Endothelial cell of umbilical vein (primary cell): Measurements from ENCODE around the gene CD8A. TPM values are rescaled to one million over a fixed set of nuclear protein-coding genes. Genes with fewer than 3 reads are reported as not detected.

Source experiments
- BruUV-seq: library from RNA; stranded (reverse); fragments of 400-500 nt; replicated peaks from 2 replicates; lab custom pipeline; 2021; lab: Mats Ljungman, UMichigan
- CTCF ChIA-PET: fragments of 300-600, 350-600 bp; sonication (Branson Sonifier 250); formaldehyde crosslinking; loops from one replicate; lab custom pipeline; 2021; ENCODE audit warnings: antibody characterized with exemption, inconsistent platforms; lab: Charles Lee
- POLR2A ChIA-PET: fragments of 300-600, 350-600 bp; sonication (Branson Sonifier 250); formaldehyde crosslinking; loops from one replicate; lab custom pipeline; 2021; ENCODE audit warnings: antibody characterized with exemption, inconsistent platforms; lab: Charles Lee
- DNase-seq: peaks from one replicate; pipeline ENCODE4 v3.0.0-alpha.2; 2011; ENCODE audit warnings: low read depth, low spot score
- FAIRE-seq: peaks from 2 replicates; lab custom pipeline; 2011; peaks lifted over from hg19 to GRCh38; lab: Jason Lieb, UNC
- H2AFZ ChIP-seq: 2 replicates; pipeline ENCODE4 v1.6.0; 2012; ENCODE audit warnings: low read depth, low read length, control low read depth, inconsistent platforms
- H3K27ac ChIP-seq: 2 replicates; pipeline ENCODE4 v1.5.1; 2011; ENCODE audit warnings: low read depth, mild to moderate bottlenecking, control low read depth, low read length, moderate library complexity; ENCODE audit not compliant: insufficient read depth
- H3K27me3 ChIP-seq, 2 experiments: 2 replicates each; pipeline versions ENCODE4 v1.6.0 to v1.6.1; 2011; ENCODE audit warnings: low read length in 2 of 2, mixed read lengths in 1 of 2; ENCODE audit not compliant: control insufficient read depth in 2 of 2, insufficient read depth in 2 of 2
- H3K36me3 ChIP-seq, 2 experiments: 2 replicates in 1 of 2; 3 replicates in 1 of 2; pipeline ENCODE4 v1.5.1; 2011; ENCODE audit warnings: low read length in 2 of 2, mild to moderate bottlenecking in 1 of 2, moderate library complexity in 1 of 2; ENCODE audit not compliant: control insufficient read depth in 2 of 2, insufficient read depth in 2 of 2; ENCODE audit errors: extremely low read depth in 1 of 2
- H3K4me1 ChIP-seq: 3 replicates; pipeline ENCODE4 v1.5.1; 2011; ENCODE audit warnings: mild to moderate bottlenecking, low read length; ENCODE audit not compliant: control insufficient read depth, insufficient read depth; ENCODE audit errors: extremely low read depth
- H3K4me2 ChIP-seq: 2 replicates; pipeline ENCODE4 v1.6.1; 2011; ENCODE audit warnings: low read length, control low read depth, mixed read lengths; ENCODE audit not compliant: insufficient read depth
- H3K4me3 ChIP-seq, 3 experiments: fragments of 200-600 bp in 1 of 3; sonication (generic), shearing (Covaris generic) in 1 of 3; replicated peaks in 1 of 3; 2 replicates each; pipeline ENCODE4 v1.5.1; 2011 to 2016; ENCODE audit warnings: control low read depth in 3 of 3, low read length in 3 of 3, mild to moderate bottlenecking in 2 of 3, inconsistent platforms in 1 of 3, low read depth in 1 of 3, moderate library complexity in 1 of 3; ENCODE audit not compliant: insufficient read depth in 1 of 3
- H3K79me2 ChIP-seq: 2 replicates; pipeline ENCODE4 v1.6.0; 2012; ENCODE audit warnings: low read length, inconsistent platforms; ENCODE audit not compliant: control insufficient read depth, insufficient read depth
- H3K9ac ChIP-seq: replicated peaks from 2 replicates; pipeline ENCODE3; 2011; ENCODE audit warnings: low read length, control low read depth; ENCODE audit not compliant: insufficient read depth; ENCODE audit errors: extremely low read depth
- H3K9me1 ChIP-seq: replicated peaks from 3 replicates; pipeline ENCODE4 v1.6.0; 2011; ENCODE audit warnings: mild to moderate bottlenecking, low read length; ENCODE audit not compliant: control insufficient read depth, insufficient read depth; ENCODE audit errors: extremely low read depth
- H3K9me3 ChIP-seq: replicated peaks from 2 replicates; pipeline ENCODE4 v1.5.1; 2012; ENCODE audit warnings: low read length, inconsistent platforms; ENCODE audit not compliant: control insufficient read depth, insufficient read depth
- H4K20me1 ChIP-seq: replicated peaks from 2 replicates; pipeline ENCODE3; 2011; ENCODE audit warnings: mild to moderate bottlenecking, low read length; ENCODE audit not compliant: control insufficient read depth, insufficient read depth; ENCODE audit errors: extremely low read depth
- CTCF ChIP-seq, 2 donors: IDR thresholded peaks; 1 replicate in 1 of 2; 2 replicates in 1 of 2; pipeline ENCODE4 v1.5.1; 2011; ENCODE audit warnings: low read length in 2 of 2, mild to moderate bottlenecking in 2 of 2, moderate library complexity in 2 of 2, control low read depth in 1 of 2, inconsistent platforms in 1 of 2, low read depth in 1 of 2; ENCODE audit not compliant: insufficient read depth in 1 of 2; ENCODE audit errors: extremely low read depth in 1 of 2
- EZH2 ChIP-seq: IDR thresholded peaks from 2 replicates; pipeline ENCODE4 v1.6.1; 2012; ENCODE audit warnings: borderline replicate concordance, low read depth, mild to moderate bottlenecking, moderate library complexity, low read length, inconsistent platforms; ENCODE audit not compliant: severe bottlenecking
- FOS ChIP-seq: IDR thresholded peaks from 2 replicates; pipeline ENCODE4 v1.6.1; 2011; ENCODE audit warnings: mild to moderate bottlenecking, low read length, moderate library complexity, borderline replicate concordance; ENCODE audit not compliant: insufficient read depth
- GATA2 ChIP-seq: IDR thresholded peaks from 2 replicates; pipeline ENCODE4 v1.7.0; 2011; ENCODE audit warnings: low read depth, mild to moderate bottlenecking, moderate library complexity, mixed read lengths, low read length; ENCODE audit not compliant: insufficient read length, insufficient read depth
- JUN ChIP-seq: IDR thresholded peaks from 2 replicates; pipeline ENCODE4 v1.6.1; 2011; ENCODE audit warnings: borderline replicate concordance, low read depth; ENCODE audit not compliant: insufficient read length, insufficient read depth
- MAX ChIP-seq: IDR thresholded peaks from 2 replicates; pipeline ENCODE4 v1.6.1; 2011; ENCODE audit not compliant: insufficient read depth, insufficient read length
- MYC ChIP-seq: IDR thresholded peaks from one replicate; pipeline ENCODE4 v1.6.1; 2011; ENCODE audit warnings: mild to moderate bottlenecking, low read depth, low read length
- POLR2A ChIP-seq: IDR thresholded peaks from 2 replicates; pipeline ENCODE4 v1.6.1; 2012; ENCODE audit warnings: low read depth, mild to moderate bottlenecking, control low read depth, low read length
- POLR2AphosphoS5 ChIP-seq: IDR thresholded peaks from 2 replicates; pipeline ENCODE4 v1.6.1; 2012; ENCODE audit warnings: low read depth, mild to moderate bottlenecking, control low read depth, low read length, moderate library complexity; ENCODE audit not compliant: insufficient read depth
- dilution Hi-C: fragments of 300-500 bp; cut with MboI; formaldehyde crosslinking; loops from one replicate; pipeline ENCODE4 v1.15.0; 2019; ENCODE audit warnings: low sequenced_read_pairs; ENCODE audit not compliant: extremely low pct_ligation_motif_present
- intact Hi-C: fragments of 100-400 bp; cut with micrococcal nuclease; formaldehyde crosslinking; loops from one replicate; pipeline ENCODE4 v1.10.0; 2022
- polyA plus RNA-seq, 4 experiments: library from polyadenylated mRNA; depleted of rRNA in 3 of 4; stranded (reverse) in 3 of 4; unstranded in 1 of 4; fragments of >200 nt; gene quantifications; 2 replicates each; pipeline versions ENCODE4 v1.2.1 to v1.2.3, GENCODE V29; 2011 to 2012; ENCODE audit warnings: missing spikeins in 1 of 4
- total RNA-seq: library from RNA; stranded (reverse); gene quantifications from 2 replicates; pipeline ENCODE4 v1.2.3, GENCODE V29; 2021

Gene CD8A
- total and polyA plus RNA-seq, 2 donors (not counting 3 experiments of a cell fraction or from before 2014, with no cell fraction given): not detected

- no peak overlapping the region for H2AFZ ChIP-seq
- ChIA-PET POLR2A (no interaction called here), CTCF (no interaction called here)
- no peaks in the 10 kb centered on the region for H3K79me2 ChIP-seq
- no peaks in the 10 kb centered on the region for H3K4me1 ChIP-seq
- H3K36me3 ChIP-seq: no peaks in the 10 kb centered on the region
- no peak overlapping the region for H3K27ac ChIP-seq
- no peaks in the 10 kb centered on the region for H3K9me3 ChIP-seq
- no TSS peak for BruUV-seq
- dilution Hi-C loops: no loop called here
- peaks cover 2 to 6% of the 10 kb centered on the region in 2 experiments for H3K27me3 ChIP-seq
- DNase-seq (no peak), FAIRE-seq (no peak)
- H3K4me2 ChIP-seq: no peak overlapping the region
- no peak overlapping the region for H3K9ac ChIP-seq
- TF ChIP-seq MYC (no peak), JUN (no peak), GATA2 (no peak), POLR2A (no peak), POLR2AphosphoS5 (no peak), FOS (no peak)
- no peak overlapping the region for H3K4me3 ChIP-seq
- no peaks in the 10 kb centered on the region for H3K9me1 ChIP-seq
- H4K20me1 ChIP-seq: no peaks in the 10 kb centered on the region
- intact Hi-C loops: no loop called here
Measured at GRCh38 chr2:86826951-86827350, 36.2 kb upstream of the CD8A start.

GRCh38 chr2:86825693-86826381 lies 35.1 kb upstream of the CD8A start:
- ChIA-PET CTCF (no interaction called here), POLR2A (no interaction called here)
- no peaks in the 10 kb centered on the region for H3K79me2 ChIP-seq
- H3K9ac ChIP-seq: no peak overlapping the region
- H3K27ac ChIP-seq: no peak overlapping the region
- H3K4me3 ChIP-seq: no peak overlapping the region
- TF ChIP-seq MYC (no peak), POLR2AphosphoS5 (no peak), EZH2 (no peak), CTCF (IDR thresholded peaks at IDR 0.05; ENCODE audit: extremely low read depth in 1 of 2, insufficient read depth in 1 of 2, low read depth in 1 of 2, low read length in 2 of 2) (no peak), MAX (no peak), POLR2A (no peak), FOS (no peak)
- dilution Hi-C loops: no loop called here
- H3K4me2 ChIP-seq: no peak overlapping the region
- intact Hi-C loops: no loop called here
- no peaks in the 10 kb centered on the region for H3K4me1 ChIP-seq
- no peaks in the 10 kb centered on the region for H3K9me3 ChIP-seq
- no peaks in the 10 kb centered on the region for H3K36me3 ChIP-seq
- FAIRE-seq: no peak
- H3K27me3 ChIP-seq: peaks cover 0 to 4% of the 10 kb centered on the region in 2 experiments
- no peaks in the 10 kb centered on the region for H3K9me1 ChIP-seq
- BruUV-seq: no TSS peak
- H2AFZ ChIP-seq: no peak overlapping the region
- DNase-seq: no peak
- no peaks in the 10 kb centered on the region for H4K20me1 ChIP-seq
